ENCODE measurements around the gene TMEM183A.

The TMEM183A gene

DNA sequence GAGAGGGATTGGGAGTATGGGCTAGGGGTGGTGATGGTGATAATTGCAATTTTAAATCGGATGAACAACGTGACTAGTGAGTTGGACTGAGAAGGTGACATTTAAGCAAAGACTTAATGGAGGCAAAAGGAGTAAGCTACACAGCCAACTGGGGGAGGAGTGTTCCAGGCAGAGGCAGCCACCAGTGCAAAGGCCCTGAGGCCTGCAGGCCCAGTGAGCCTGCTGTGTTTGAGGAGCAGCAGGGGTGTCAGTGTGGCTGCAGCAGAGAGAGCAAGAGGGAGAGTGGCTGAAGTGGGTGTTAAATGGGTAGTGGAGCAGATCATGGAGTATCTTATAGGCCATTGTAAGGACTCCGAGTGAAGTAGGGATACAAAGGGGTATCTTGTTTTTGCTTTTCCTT, 59.8 kb downstream of the TMEM183A start:
- no peak for DNase-seq (ENCODE audit: low read depth in 1 of 2, low spot score in 1 of 2)

GRCh38 chr1:203069030-203069747, 62.0 kb downstream of the TMEM183A start:
- DNase-seq (ENCODE audit: low read depth in 1 of 2, low spot score in 1 of 2), result no peak

GRCh38 chr1:203072002-203072602, 64.9 kb downstream of the TMEM183A start:
- DNase-seq (ENCODE audit: low read depth in 1 of 2, low spot score in 1 of 2), result no peak

- DNase-seq (ENCODE audit: low read depth in 1 of 2, low spot score in 1 of 2), result no peak
Measured at GRCh38 chr1:203072911-203073310, 65.7 kb downstream of the TMEM183A start.

DNA sequence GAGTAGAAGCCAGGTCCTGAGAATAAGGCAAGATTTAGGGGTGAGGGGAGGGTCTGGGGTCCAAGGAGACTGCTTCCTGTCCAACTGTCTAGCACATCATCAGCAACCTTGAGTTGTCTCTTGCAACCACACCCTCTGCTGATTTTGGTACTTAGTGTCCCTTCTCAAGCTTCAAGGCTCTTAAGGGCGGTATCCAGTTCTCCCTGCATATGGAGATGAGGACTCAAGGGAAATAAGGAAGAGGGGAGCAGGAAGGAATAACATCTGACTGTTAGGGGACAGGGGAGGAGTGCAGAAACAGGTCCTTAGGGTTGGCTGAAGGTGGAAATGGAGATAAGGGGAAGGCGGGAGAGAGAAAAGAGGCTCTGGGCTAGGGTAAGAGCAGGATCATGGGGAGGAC, 66.3 kb downstream of the TMEM183A start:
- DNase-seq (ENCODE audit: low read depth in 1 of 2, low spot score in 1 of 2), result no peak

Data from activated T-helper 1 cell treated with anti-CD3 and anti-CD28 coated beads, Interleukin-2, amount 50 U/mL, for 16 hours (primary cell).